ENCODE data around the gene ACSF2. TPM values are rescaled to one million over a fixed set of nuclear protein-coding genes. Genes with fewer than 3 reads are reported as not detected.

Gene ACSF2
- total and polyA plus RNA-seq, 2 of the 13 experiments (the other 11 are each of a cell fraction or from before 2014, with no cell fraction given): 87.3 to 109 TPM

GRCh38 chr17:50482516-50482915 lies 56.5 kb downstream of the ACSF2 start (continued):
- TF ChIP-seq ZHX2 (IDR thresholded peaks at IDR 0.05; ENCODE audit: low read depth) (no peak), ZHX2 (CRISPR knock-in tag; IDR thresholded peaks at IDR 0.05; ENCODE audit: borderline replicate concordance) (no peak), SNAI1 (CRISPR knock-in tag; IDR thresholded peaks at IDR 0.05; ENCODE audit: borderline replicate concordance) (no peak), PHF21A (CRISPR knock-in tag; IDR thresholded peaks at IDR 0.05) (no peak), AHR (CRISPR knock-in tag; IDR thresholded peaks at IDR 0.05) (no peak), ZNF333 (CRISPR knock-in tag; IDR thresholded peaks at IDR 0.05; ENCODE audit: borderline replicate concordance) (no peak), ZNF772 (CRISPR knock-in tag; IDR thresholded peaks at IDR 0.05) (0 out of 2 replicates have a peak, but pooled peaks have one; percentile 19), ISL2 (CRISPR knock-in tag; IDR thresholded peaks at IDR 0.05) (0 out of 2 replicates have a peak, but pooled peaks have one; percentile 27), HES4 (CRISPR knock-in tag; IDR thresholded peaks at IDR 0.05; ENCODE audit: borderline replicate concordance) (no peak), CREB1 (IDR thresholded peaks at IDR 0.05) (no peak), CREB1 (CRISPR knock-in tag; IDR thresholded peaks at IDR 0.05) (no peak), ZBTB38 (CRISPR knock-in tag; IDR thresholded peaks at IDR 0.05) (no peak), U2AF2 (IDR thresholded peaks at IDR 0.05; ENCODE audit: low read depth, low read length) (no peak), ELK4 (CRISPR knock-in tag; IDR thresholded peaks at IDR 0.05; ENCODE audit: borderline replicate concordance) (no peak), ZNF605 (CRISPR knock-in tag; IDR thresholded peaks at IDR 0.05) (0 out of 2 replicates have a peak, but pooled peaks have one; percentile 10), ZNF777 (CRISPR knock-in tag; IDR thresholded peaks at IDR 0.05) (no peak), ZNF816 (CRISPR knock-in tag; IDR thresholded peaks at IDR 0.05; ENCODE audit: borderline replicate concordance) (no peak), PHF5A (CRISPR knock-in tag; IDR thresholded peaks at IDR 0.05; ENCODE audit: low read depth, unreplicated experiment) (peak; percentile 83), JUNB (CRISPR knock-in tag; IDR thresholded peaks at IDR 0.05; ENCODE audit: borderline replicate concordance) (no peak)
- TF ChIP-seq, protein P1, sequence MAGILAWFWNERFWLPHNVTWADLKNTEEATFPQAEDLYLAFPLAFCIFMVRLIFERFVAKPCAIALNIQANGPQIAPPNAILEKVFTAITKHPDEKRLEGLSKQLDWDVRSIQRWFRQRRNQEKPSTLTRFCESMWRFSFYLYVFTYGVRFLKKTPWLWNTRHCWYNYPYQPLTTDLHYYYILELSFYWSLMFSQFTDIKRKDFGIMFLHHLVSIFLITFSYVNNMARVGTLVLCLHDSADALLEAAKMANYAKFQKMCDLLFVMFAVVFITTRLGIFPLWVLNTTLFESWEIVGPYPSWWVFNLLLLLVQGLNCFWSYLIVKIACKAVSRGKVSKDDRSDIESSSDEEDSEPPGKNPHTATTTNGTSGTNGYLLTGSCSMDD (CRISPR knock-in tag; IDR thresholded peaks at IDR 0.05): no peak
- TF ChIP-seq, protein P2, sequence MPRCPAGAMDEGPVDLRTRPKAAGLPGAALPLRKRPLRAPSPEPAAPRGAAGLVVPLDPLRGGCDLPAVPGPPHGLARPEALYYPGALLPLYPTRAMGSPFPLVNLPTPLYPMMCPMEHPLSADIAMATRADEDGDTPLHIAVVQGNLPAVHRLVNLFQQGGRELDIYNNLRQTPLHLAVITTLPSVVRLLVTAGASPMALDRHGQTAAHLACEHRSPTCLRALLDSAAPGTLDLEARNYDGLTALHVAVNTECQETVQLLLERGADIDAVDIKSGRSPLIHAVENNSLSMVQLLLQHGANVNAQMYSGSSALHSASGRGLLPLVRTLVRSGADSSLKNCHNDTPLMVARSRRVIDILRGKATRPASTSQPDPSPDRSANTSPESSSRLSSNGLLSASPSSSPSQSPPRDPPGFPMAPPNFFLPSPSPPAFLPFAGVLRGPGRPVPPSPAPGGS (CRISPR knock-in tag; IDR thresholded peaks at IDR 0.05): no peak
- TF ChIP-seq, protein P3, sequence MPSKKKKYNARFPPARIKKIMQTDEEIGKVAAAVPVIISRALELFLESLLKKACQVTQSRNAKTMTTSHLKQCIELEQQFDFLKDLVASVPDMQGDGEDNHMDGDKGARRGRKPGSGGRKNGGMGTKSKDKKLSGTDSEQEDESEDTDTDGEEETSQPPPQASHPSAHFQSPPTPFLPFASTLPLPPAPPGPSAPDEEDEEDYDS (CRISPR knock-in tag; IDR thresholded peaks at IDR 0.05): peak; percentile 64

All from HepG2 (cell line).